Thyroid gland (tissue), 4 donors: Measurements from ENCODE around the gene ATXN2L.

Experiments used
- POLR2A ChIP-seq, 2 donors: fragments of 450-650 bp; IDR thresholded peaks; one replicate each; pipeline ENCODE4 v1.6.1; 2017; ENCODE audit warnings: antibody characterized with exemption in 2 of 2, mild to moderate bottlenecking in 2 of 2, moderate library complexity in 1 of 2
- TF ChIP-seq, protein P1 (sequence below), 6 experiments: fragments of 200-600 bp in 3 of 6; fragments of 450-650 bp in 3 of 6; sonication (generic) in 3 of 6; IDR thresholded peaks; one replicate each; pipeline ENCODE4 v1.5.1; 2016 to 2019; ENCODE audit warnings: antibody characterized with exemption in 6 of 6, mild to moderate bottlenecking in 2 of 6, inconsistent platforms in 1 of 6, moderate library complexity in 1 of 6

DNA sequence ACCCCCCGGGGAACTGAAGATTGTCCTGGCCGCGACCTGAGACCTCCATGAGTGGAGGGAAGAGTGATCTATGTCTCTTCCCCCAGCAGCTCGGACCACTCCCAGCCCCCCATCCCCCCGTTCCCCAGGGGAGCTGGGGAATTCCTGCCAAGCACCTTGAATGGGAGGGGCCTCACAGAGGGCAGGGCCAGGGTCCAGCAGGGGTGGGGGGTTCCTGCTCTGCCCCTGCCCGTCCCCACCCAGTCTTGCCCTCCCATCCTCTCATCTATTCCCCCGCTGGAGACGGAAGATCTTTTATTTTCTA lies 13.9 kb downstream of the ATXN2L start:
- TF ChIP-seq, protein P1, sequence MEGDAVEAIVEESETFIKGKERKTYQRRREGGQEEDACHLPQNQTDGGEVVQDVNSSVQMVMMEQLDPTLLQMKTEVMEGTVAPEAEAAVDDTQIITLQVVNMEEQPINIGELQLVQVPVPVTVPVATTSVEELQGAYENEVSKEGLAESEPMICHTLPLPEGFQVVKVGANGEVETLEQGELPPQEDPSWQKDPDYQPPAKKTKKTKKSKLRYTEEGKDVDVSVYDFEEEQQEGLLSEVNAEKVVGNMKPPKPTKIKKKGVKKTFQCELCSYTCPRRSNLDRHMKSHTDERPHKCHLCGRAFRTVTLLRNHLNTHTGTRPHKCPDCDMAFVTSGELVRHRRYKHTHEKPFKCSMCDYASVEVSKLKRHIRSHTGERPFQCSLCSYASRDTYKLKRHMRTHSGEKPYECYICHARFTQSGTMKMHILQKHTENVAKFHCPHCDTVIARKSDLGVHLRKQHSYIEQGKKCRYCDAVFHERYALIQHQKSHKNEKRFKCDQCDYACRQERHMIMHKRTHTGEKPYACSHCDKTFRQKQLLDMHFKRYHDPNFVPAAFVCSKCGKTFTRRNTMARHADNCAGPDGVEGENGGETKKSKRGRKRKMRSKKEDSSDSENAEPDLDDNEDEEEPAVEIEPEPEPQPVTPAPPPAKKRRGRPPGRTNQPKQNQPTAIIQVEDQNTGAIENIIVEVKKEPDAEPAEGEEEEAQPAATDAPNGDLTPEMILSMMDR (IDR thresholded peaks at IDR 0.05) = no peak
- no peak for TF ChIP-seq POLR2A (IDR thresholded peaks at IDR 0.05)
